Upper lobe of right lung (tissue), 1 donor: ENCODE measurements around the gene WDR82. TPM values are rescaled to one million over a fixed set of nuclear protein-coding genes. Genes with fewer than 3 reads are reported as not detected.
"Not testable (repeated sequence)": the region's sequence is repeated elsewhere in the genome, so short reads cannot be mapped to it uniquely, and the experiment has no call there.

Experiments used
- ATAC-seq: fragments of 200-7000 bp; cut with Tn5 transposase; one replicate; pipeline ENCODE4 v1.9.1; 2020; ENCODE audit warnings: mild to moderate bottlenecking, moderate library complexity
- DNase-seq: peaks from one replicate; pipeline ENCODE4 v3.0.0-alpha.2; 2020
- H3K27ac ChIP-seq: fragments of 200-600 bp; one replicate; pipeline ENCODE4 v1.8.0; 2022
- H3K27me3 ChIP-seq: fragments of 200-600 bp; one replicate; pipeline ENCODE4 v1.8.0; 2022; ENCODE audit warnings: mild to moderate bottlenecking
- H3K36me3 ChIP-seq: fragments of 200-600 bp; one replicate; pipeline ENCODE4 v1.8.0; 2022
- H3K4me1 ChIP-seq: fragments of 200-600 bp; one replicate; pipeline ENCODE4 v1.8.0; 2022
- H3K4me3 ChIP-seq: fragments of 200-600 bp; one replicate; pipeline ENCODE4 v1.8.0; 2022; ENCODE audit warnings: mild to moderate bottlenecking
- H3K9me3 ChIP-seq: fragments of 200-600 bp; one replicate; pipeline ENCODE4 v1.8.0; 2022
- intact Hi-C: fragments of 100-400 bp; cut with DNase I; formaldehyde crosslinking; loops from one replicate; pipeline ENCODE4 v1.11.0; 2022
- total RNA-seq: library from RNA; stranded (reverse); fragmentation: NEBNext Ultra II Directional; extraction: Animal tissue kit (Norgen Biotek cat#: 25700); gene quantifications from one replicate; pipeline ENCODE4 v1.2.1, GENCODE V29; 2021
- TF ChIP-seq, protein P1 (sequence below): fragments of 200-600 bp; IDR thresholded peaks from one replicate; pipeline ENCODE4 v1.8.0; 2022; ENCODE audit warnings: antibody characterized with exemption
- donor health status: DM: no; HTN: yes; CAD: no; lungs with severe emphysema.

The WDR82 gene
- total RNA-seq, 1 donor from 2014 or later, result 61.9 TPM

DNA sequence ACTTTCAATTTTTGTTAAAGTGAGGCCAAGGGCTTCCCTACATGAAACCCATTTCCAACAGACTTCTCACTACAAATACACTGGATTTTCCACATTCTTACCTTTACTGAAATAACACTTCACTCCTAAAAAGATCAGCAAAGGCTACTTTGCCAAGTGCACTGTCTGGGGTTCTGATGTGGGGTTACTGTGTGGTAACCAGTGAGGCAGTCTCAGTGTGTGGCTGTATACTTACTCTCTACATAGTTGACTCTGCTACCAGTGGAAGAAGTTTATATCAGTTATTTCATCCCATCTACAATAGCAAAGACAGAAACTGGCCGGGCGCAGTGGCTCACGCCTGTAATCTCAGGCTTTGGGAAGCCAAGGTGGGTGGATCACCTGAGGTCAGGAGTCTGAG, 5.6 kb downstream of the WDR82 start:
- intact Hi-C loops, result no loop called here
- H3K4me3 ChIP-seq, result no peak overlapping the region
- H3K27me3 ChIP-seq, result no peaks in the 10 kb centered on the region
- H3K36me3 ChIP-seq, result peaks cover 32% of the 10 kb centered on the region
- H3K4me1 ChIP-seq, result peaks cover 93% of the 10 kb centered on the region
- ATAC-seq (peak; percentile 24), DNase-seq (no peak)
- H3K9me3 ChIP-seq, result no peaks in the 10 kb centered on the region
- TF ChIP-seq, protein P1, sequence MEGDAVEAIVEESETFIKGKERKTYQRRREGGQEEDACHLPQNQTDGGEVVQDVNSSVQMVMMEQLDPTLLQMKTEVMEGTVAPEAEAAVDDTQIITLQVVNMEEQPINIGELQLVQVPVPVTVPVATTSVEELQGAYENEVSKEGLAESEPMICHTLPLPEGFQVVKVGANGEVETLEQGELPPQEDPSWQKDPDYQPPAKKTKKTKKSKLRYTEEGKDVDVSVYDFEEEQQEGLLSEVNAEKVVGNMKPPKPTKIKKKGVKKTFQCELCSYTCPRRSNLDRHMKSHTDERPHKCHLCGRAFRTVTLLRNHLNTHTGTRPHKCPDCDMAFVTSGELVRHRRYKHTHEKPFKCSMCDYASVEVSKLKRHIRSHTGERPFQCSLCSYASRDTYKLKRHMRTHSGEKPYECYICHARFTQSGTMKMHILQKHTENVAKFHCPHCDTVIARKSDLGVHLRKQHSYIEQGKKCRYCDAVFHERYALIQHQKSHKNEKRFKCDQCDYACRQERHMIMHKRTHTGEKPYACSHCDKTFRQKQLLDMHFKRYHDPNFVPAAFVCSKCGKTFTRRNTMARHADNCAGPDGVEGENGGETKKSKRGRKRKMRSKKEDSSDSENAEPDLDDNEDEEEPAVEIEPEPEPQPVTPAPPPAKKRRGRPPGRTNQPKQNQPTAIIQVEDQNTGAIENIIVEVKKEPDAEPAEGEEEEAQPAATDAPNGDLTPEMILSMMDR, result no peak
- no peak overlapping the region for H3K27ac ChIP-seq

DNA sequence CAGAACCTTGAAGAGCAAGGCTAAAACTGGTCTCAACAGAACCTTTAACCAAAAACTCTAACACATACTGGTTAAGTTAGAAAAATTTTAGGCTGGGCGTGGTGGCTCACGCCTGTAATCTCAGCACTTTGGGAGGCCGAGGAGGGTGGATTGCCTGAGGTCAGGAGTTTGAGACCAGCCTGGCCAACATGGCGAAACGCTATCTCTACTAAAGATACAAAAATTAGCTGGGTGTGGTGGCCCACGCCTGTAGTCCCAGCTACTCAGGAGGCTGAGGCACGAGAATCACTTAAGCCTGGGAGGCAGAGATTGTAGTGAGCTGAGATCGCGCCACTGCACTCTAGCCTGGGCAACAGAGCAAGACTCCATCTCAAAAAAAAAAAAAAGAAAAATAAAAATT, 6.3 kb downstream of the WDR82 start:
- H3K9me3 ChIP-seq, intact Hi-C loops, DNase-seq, H3K27me3 ChIP-seq, H3K4me3 ChIP-seq, ATAC-seq: not testable (repeated sequence)
- peaks cover 94% of the 10 kb centered on the region for H3K4me1 ChIP-seq
- H3K27ac ChIP-seq, result peak overlapping the region; percentile 55
- H3K36me3 ChIP-seq, result peaks cover 38% of the 10 kb centered on the region

DNA sequence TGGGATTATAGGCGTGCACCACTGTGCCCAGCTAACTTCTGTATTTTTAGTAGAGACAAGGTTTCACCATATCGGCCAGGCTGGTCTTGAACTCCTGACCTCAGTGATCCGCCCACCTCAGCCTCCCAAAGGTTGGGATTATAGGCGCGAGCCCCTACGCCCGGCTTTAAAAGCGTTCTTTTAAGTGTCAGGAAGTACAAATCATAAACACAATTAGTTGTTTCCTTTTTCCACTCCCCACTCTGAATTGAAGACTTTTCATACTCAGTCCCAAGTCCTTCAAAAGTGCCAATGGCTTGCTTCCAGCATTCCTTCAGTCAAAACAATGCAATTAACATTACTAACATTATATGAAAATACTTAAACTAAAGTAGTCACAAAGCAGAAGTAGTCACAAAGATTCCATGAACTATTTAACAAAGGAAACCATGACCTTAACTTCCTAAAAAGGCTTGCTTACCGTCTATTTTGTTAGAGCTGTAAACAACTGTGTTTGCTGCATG, 8.1 kb downstream of the WDR82 start:
- H3K27ac ChIP-seq, result peak overlapping the region; percentile 55
- TF ChIP-seq, protein P1, result no peak
- ATAC-seq, result peak; percentile 55
- DNase-seq, result no peak
- peaks cover 57% of the 10 kb centered on the region for H3K36me3 ChIP-seq
- intact Hi-C loops, result no loop called here
- H3K4me3 ChIP-seq, result peak overlapping the region; percentile 2
- no peaks in the 10 kb centered on the region for H3K9me3 ChIP-seq
- H3K27me3 ChIP-seq, result no peaks in the 10 kb centered on the region
- H3K4me1 ChIP-seq, result peaks cover 75% of the 10 kb centered on the region

DNA sequence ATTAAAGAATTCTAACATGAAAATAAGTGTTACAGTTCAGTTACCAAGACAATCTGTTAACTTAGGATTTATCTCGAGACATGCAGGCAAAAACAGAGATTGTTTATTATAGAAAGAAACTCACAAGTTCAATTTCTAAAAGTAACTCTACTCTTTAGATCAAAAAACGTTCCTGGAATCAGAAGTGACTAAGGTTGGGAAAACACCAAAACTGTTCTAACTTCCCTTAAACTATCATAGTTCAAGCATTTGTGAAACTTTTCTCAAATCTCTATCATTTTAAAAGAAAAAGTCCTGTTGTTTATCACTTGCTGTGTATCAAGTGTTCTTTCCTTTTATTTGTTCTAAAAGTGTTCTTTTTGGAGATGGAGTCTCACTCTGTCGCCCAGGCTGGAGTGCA, 8.7 kb downstream of the WDR82 start:
- DNase-seq (no peak), ATAC-seq (no peak)
- intact Hi-C loops, result no loop called here
- Histone ChIP-seq H3K4me1 (peaks cover 70% of the 10 kb centered on the region), H3K36me3 (peaks cover 59% of the 10 kb centered on the region), H3K27ac (peak overlapping the region; percentile 55), H3K4me3 (no peak overlapping the region), H3K9me3 (no peaks in the 10 kb centered on the region), H3K27me3 (no peaks in the 10 kb centered on the region)
- TF ChIP-seq, protein P1, result no peak

DNA sequence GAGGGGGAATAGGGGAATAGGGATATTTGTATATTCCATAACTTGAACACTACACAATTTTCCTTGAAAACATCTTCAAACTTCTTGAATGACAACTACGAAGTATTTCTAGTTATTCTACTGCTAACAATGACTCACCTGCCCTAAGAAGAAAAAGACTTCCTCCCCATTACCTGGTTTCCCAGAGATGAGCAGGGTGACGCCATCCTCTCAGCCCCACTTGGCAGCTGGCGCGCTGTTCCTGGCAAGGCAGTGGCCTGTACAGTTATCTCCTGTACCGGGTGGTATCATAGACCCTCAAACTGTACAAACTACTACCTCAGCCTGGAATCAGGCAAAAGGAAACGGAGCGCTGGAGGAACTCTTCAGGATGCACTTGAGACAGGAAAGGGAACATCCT, 10.4 kb downstream of the WDR82 start:
- TF ChIP-seq, protein P1, result no peak
- H3K36me3 ChIP-seq, result peaks cover 70% of the 10 kb centered on the region
- H3K9me3 ChIP-seq, result no peaks in the 10 kb centered on the region
- H3K4me1 ChIP-seq, result peaks cover 53% of the 10 kb centered on the region
- intact Hi-C loops, result no loop called here
- H3K27me3 ChIP-seq, result no peaks in the 10 kb centered on the region
- ATAC-seq (peak; percentile 44), DNase-seq (no peak)
- H3K4me3 ChIP-seq, result no peak overlapping the region
- H3K27ac ChIP-seq, result no peak overlapping the region

DNA sequence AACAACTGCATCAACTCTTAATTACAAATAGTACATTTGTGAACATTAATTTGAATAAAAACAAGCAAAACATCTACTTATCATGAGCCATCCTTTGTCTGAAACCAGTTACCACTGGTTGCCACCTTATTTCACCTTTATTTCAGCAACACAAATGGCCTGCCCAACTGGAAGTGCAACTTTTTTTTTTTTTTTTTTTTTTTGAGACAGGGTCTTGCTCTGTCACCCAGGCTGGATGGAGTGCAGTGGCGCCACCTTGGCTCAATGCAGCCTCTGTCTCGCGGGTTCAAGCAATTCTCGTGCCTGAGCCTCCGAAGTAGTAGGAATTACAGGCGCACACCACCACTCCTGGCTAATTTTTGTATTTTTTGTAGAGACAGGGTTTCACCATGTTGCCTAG, 13.1 kb downstream of the WDR82 start:
- DNase-seq (no peak), ATAC-seq (no peak)
- Histone ChIP-seq H3K4me3 (no peak overlapping the region), H3K27me3 (no peaks in the 10 kb centered on the region), H3K4me1 (peaks cover 26% of the 10 kb centered on the region), H3K27ac (no peak overlapping the region), H3K36me3 (peaks cover 97% of the 10 kb centered on the region), H3K9me3 (no peaks in the 10 kb centered on the region)
- TF ChIP-seq, protein P1, result no peak
- intact Hi-C loops, result no loop called here
